Measurements from ENCODE around the gene TP53BP2.

The TP53BP2 gene

DNA sequence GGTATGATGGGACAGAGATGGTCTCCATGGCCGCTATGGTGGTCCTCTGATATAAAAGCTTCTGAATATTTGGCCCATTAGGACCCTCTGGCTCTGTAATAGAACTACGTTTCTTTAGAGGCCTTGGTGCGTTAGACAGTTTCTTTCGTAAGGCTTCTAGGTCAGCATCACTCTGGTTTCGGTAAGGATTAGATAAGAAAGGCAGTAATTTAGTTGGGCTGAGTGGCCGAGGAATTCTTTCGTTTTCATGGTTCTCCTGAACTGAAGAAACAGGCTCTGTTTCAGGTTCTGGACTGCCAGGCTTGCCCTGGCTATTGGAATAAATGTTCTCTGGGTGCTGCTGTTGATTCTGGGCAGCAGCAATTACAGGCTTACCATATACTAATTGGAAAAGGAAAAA lies 49.5 kb downstream of the TP53BP2 start:
- no peak for DNase-seq (ENCODE audit: low read depth in 3 of 3)

- DNase-seq (ENCODE audit: low read depth in 3 of 3) = no peak
Measured at GRCh38 chr1:223794136-223794880, 51.4 kb downstream of the TP53BP2 start.

GRCh38 chr1:223793716-223794115 lies 52.0 kb downstream of the TP53BP2 start:
- DNase-seq (ENCODE audit: low read depth in 3 of 3) = no peak

GRCh38 chr1:223792046-223792445 lies 53.7 kb downstream of the TP53BP2 start:
- DNase-seq (ENCODE audit: low read depth in 3 of 3) = no peak

DNA sequence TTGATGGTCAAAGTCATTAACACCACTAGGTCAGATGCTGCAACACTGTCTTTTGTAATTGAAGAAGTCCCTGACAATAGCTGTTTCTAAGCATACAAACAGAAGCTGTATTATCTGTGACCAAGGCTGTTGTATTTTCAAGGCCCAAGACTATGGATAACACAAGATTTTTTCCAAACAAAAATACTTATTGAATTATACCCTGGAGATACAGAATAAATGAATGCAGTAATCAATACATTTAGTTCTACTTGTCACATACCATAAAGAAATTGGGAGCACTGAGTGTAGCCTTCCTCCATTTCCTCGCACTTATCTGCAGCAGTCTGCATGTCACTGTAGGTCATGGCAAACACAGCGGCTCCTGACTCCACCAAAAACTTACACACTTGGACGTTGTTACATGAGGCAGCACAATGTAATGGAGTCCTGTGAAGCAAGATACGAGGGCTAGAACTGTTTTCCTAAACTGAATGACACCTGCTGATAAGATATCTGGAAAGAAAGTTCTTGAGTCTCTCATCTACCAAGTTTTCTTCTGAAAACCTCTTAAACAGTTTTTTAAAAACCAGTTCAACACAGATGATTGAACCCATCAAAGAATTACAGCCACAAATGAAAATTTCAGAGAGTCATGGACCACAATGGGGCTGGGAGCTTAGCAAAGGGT lies 56.9 kb downstream of the TP53BP2 start:
- no peak for DNase-seq (ENCODE audit: low read depth in 3 of 3)

DNA sequence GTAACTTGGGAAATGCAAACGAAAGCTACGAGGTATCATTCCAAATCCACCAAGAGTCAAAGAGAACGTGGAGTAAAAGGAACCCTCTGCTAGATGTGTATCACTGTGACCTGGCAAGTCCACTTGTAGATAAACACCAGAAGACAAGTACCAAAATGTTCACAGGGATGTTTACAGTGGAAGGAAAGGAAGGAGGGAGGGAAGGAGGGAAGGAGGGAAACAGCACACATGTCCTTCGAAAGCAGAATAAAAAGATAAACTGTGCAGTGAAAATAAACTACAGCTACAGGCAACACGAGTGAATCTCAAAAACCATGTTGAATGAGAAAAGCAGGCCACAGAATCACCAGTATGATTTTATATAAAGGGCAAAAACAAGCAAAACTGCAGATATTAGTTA lies 59.9 kb downstream of the TP53BP2 start:
- no peak for DNase-seq (ENCODE audit: low read depth in 3 of 3)

GRCh38 chr1:223784541-223784940 lies 61.2 kb downstream of the TP53BP2 start:
- no peak for DNase-seq (ENCODE audit: low read depth in 3 of 3)

DNA sequence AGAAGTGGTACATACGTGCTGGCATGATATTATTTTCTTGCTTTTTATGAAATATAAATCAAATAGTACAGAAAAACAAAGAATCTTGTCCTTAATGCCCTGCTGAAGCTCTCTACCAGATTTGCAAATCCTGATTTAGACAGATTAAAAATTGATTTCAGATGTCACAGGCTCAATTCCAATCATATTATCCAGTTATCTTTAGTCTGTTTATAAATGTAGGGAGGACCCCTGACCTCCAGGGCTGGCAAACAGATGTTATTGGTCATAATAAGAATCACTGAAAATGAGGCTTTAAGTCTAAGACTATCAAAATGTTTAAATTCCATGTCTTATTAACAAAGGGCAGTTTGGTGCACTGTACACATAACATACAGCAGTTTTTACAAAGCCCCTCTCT lies 62.1 kb downstream of the TP53BP2 start:
- DNase-seq (ENCODE audit: low read depth in 3 of 3) = no peak

- DNase-seq (ENCODE audit: low read depth in 3 of 3) = no peak
Measured at GRCh38 chr1:223780949-223781348, 64.8 kb downstream of the TP53BP2 start.

DNA sequence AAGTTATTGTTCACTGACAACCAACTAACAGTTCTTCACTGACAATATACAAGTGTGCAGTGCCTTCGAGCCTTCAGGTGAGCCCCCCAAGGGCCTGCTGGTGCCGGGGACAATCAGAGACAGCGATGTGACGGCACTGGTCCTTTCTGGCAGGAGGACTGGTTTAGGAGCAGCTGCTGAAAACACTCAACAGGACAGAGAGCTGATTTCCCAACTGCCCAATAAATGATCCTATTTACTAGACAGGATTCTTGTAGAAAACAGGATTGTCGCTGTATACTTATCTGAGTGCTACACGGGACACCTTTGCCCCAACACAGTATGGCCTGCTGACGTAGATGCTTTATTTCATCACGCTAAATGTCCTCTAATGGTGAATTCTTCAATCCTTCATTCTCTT lies 65.4 kb downstream of the TP53BP2 start:
- DNase-seq (ENCODE audit: low read depth in 3 of 3) = no peak

GRCh38 chr1:223776826-223777454 lies 68.8 kb downstream of the TP53BP2 start:
- no peak for DNase-seq (ENCODE audit: low read depth in 3 of 3)

GRCh38 chr1:223776075-223776814 lies 69.5 kb downstream of the TP53BP2 start:
- DNase-seq (ENCODE audit: low read depth in 3 of 3) = peak; percentile 6 to 31 (median 16)

DNA sequence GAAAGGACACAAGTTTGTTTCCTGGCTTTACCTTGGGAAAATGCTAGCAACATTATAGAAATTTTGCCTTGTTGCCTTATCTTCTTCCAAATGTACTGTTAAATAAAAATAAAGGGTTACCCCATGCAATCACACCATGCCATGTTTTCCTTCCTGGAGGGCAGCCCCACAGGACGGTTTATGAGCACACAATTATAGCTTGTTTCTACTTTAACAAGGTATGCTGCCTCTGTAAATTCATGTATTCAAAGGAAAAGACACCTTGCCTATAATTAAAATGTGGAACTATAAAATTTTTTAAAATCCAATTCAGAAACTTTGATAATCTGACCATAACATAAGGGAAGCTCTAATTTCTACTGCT lies 70.1 kb downstream of the TP53BP2 start:
- no peak for DNase-seq (ENCODE audit: low read depth in 3 of 3)

DNA sequence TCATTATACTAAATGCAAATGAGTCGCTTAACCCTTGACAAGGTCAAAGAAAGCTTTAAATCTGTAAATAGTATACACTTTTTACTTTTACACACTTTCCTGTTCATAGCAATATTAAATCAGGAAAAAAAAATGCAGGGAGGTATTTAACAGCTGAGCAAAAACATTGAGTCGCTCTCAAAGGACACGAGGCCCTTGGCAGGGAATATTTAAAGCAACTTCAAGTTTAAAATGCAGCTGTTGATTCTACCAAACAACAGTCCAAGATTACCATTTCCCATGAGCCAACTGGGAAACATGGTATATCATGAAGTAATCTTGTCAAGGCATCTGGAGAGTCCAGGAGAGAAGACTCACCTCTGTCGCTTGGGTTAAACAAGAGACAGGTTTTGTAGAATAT lies 70.7 kb downstream of the TP53BP2 start:
- no peak for DNase-seq (ENCODE audit: low read depth in 3 of 3)

DNA sequence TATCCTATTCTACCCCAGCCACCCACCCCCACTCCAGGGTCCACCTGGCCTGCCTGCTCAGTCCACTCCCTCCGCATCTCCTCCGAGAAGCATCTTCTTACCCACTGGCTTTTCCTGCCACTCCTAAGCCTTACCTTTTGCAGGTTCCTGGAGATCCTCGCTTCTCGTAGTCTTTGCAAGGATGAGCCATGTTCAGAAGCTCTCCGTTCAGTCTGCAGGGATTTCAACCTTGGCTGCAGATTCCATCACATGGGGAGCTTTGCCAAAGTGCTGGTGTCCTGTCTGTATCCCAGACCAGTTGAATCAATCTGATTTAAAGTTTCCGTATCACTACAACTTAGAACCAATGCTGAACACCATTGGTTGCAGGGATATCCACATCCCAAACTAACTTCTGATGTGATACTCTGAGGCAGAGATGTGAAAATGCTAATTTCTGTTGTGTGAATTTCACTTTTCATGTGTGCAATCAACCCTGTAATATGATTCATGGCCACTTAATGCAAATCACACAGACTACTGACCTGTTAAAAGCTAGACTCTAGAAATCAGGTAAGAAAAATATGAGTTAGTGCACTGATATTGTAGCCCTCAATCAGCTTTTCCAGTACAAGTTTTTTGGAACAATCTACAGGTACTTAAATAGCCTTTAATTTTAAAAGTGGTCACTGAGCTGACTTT lies 71.5 kb downstream of the TP53BP2 start:
- no peak for DNase-seq (ENCODE audit: low read depth in 3 of 3)

GRCh38 chr1:223772771-223773160 lies 73.0 kb downstream of the TP53BP2 start:
- no peak for DNase-seq (ENCODE audit: low read depth in 3 of 3)

DNA sequence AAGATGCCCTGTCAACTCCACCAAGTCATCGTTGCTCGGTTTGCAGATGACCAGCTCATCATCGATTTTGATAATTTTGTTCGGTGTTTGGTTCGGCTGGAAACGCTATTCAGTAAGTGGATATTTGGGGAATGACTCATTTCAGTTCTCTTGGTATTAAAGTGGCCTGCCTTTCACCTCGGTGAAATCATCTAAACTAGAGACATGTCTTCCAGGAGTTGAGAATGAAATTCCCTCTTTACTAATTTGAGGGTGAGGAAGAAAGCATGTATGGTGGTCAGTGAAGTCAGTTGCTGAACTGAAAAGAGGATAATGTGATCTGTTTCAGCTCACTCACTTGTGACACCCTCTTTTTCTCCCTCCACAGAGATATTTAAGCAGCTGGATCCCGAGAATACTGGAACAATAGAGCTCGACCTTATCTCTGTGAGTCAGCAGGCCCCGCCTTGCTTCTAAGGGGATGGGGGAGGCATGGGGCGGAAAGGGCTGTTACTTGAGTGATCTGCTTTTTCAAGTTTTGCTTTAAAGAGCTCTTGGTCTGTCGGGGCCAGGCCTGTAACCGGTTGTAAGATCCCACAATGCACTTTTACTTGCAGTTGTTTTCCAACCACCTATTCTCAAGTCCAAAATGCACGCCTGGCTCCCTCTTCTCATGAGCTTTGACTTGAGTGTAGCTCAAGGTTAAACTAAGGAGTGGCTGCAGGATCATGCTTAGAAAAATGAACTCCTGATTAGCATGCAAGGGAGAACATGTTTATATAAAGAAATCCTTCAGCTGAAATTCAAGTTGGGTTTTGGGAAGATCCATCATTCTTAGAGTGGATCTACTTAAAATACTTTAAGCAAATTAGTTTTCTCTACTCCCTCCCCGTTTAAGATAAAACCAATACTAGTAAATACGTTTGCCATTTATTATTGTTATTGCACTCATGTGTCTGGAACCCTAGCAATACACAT lies 73.7 kb downstream of the TP53BP2 start:
- no peak for DNase-seq (ENCODE audit: low read depth in 3 of 3)

DNA sequence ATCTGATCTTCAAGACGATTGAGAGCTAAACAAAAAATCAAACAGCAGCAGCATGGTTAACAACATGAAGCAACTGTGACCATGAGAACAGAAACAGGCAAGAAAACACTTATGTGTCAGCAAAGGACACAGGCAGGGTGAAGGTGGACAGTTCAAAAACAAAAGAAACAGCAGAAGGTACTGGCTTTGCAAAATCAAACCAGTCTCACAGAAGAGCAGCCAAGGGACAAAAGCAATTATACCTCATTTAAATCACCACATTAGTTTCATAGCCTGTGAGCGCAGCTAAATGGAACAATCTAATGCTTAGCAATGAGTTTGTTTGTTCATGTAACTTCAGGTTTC lies 74.3 kb downstream of the TP53BP2 start:
- DNase-seq (ENCODE audit: low read depth in 3 of 3) = no peak

DNA sequence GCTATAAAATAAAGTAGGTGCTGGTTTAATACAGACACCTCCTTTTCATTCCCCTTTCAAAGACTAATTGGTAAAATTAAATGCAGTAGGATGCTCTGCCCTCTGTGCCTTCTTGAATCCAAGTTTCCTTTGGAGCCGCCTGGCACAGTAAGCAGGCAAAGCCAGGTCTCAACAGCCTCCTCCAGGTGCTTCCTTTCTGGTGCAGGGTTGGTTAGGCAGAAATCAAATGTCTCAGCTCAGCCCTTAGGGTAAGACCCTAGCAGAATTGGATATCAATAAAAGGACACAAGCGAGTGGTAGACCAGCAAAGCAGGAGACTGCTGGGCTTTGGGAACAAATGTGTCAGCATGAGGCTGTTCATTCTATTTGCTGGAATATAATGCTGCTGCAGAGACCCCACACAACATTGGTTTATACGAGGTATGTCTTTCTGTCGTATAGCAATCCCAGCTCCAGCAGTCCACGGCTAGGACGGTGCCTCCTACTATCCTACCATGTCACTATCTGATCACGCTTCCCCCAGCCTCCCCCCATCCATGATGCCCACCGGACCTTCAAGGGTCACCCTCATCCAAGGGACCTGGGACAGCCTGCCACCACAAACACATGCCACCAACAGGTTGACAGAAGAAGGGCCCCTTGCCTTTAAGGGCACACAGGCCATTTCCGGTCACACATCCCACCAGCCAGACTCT lies 75.0 kb downstream of the TP53BP2 start:
- no peak for DNase-seq (ENCODE audit: low read depth in 3 of 3)

DNA sequence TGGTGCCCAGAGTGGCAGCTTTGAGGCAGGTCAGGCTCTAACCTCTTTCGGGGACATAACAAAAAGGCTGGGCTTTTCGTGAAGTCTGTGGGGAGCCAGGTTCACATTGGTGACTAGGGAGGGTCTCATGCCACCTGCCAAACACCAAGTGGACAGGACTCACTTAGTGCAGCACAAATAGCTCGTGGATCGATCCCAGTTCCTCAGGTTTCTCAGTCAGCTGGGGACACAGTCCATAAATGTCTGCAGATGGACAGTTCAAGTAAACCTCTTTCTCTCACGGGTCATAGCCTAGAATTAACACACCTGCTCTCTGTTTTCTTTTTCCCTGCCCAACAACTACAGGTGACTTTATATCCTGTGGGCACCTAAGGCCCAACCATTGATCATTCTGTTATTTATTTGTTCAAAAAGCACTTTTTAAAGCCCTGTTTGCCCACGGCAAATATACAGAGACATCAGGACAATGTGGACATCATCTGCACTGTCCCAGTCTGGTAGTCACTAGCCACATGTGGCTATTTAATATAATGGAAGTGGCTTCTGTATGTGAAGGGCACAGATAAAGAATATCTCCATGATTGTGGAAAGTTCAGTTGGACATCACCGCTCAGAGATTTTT lies 79.9 kb downstream of the TP53BP2 start:
- no peak for DNase-seq (ENCODE audit: low read depth in 3 of 3)
